ENCODE measurements around the gene NDUFS1. TPM values are rescaled to one million over a fixed set of nuclear protein-coding genes. Genes with fewer than 3 reads are reported as not detected.

The NDUFS1 gene
- total and polyA plus RNA-seq, 9 of the 15 experiments (the other 6 are each of a cell fraction or from before 2014, with no cell fraction given), result 75.0 to 130 (median 91.5) TPM

- TF ChIP-seq VEZF1 (CRISPR knock-in tag; IDR thresholded peaks at IDR 0.05) (peak; percentile 42; the same call in 1 of the 2 replicates), ZBTB7A (IDR thresholded peaks at IDR 0.05; ENCODE audit: borderline replicate concordance, control insufficient read depth, low read depth, low read length) (peak; percentile 80), TBL1XR1 (IDR thresholded peaks at IDR 0.05; ENCODE audit: low read length in 2 of 2) (no peak)
Observed at GRCh38 chr2:206084870-206085741, 74.1 kb downstream of the NDUFS1 start (continued).

GRCh38 chr2:206084439-206084869, 74.8 kb downstream of the NDUFS1 start:
- ATAC-seq (peak; percentile 72), DNase-seq (ENCODE audit: extremely low read depth in 1 of 4, low spot score in 3 of 4) (peak; percentile 46 to 69 (median 54)), FAIRE-seq (peak; percentile 55)
- peak overlapping the region; percentile 96 for H3K27ac ChIP-seq (ENCODE audit: extremely low read depth, low read depth, low read length)
- peaks cover 74% of the 10 kb centered on the region for H3K79me2 ChIP-seq (ENCODE audit: control insufficient read depth, insufficient read depth, low read length)
- H3K9me1 ChIP-seq (ENCODE audit: control insufficient read depth, insufficient read depth, low read length), result no peaks in the 10 kb centered on the region
- peak overlapping the region; percentile 96; a peak in 3 of 4 replicates for H3K9ac ChIP-seq (ENCODE audit: insufficient read depth in 1 of 2, low read depth in 2 of 2, low read length in 2 of 2)
- no peaks in the 10 kb centered on the region for H3K9me3 ChIP-seq (replicated peaks; ENCODE audit: control insufficient read depth, insufficient read depth, low read depth, low read length)
- BruUV-seq (replicated peaks), result no TSS peak
- H3K4me1 ChIP-seq (replicated peaks in 1 of 2; ENCODE audit: control insufficient read depth in 2 of 2, insufficient read depth in 2 of 2, low read length in 2 of 2), result peaks cover 3 to 4% of the 10 kb centered on the region in 2 experiments; a peak in 3 of 5 replicates
- H2AFZ ChIP-seq (ENCODE audit: low read depth, low read length), result peak overlapping the region; percentile 83
- in situ Hi-C loops (cut with MboI) (no loop called here), intact Hi-C loops (cut with micrococcal nuclease) (no loop called here)
- peak overlapping the region; percentile 76 for H3K4me3 ChIP-seq
- H4K20me1 ChIP-seq (replicated peaks; ENCODE audit: control insufficient read depth, insufficient read depth, low read length), result no peaks in the 10 kb centered on the region
- ChIA-PET POLR2A (interaction anchor here (0.7 to 1.7 kb wide), 2 partner anchors 13 to 16 kb away, joined by 3 to 9 read pairs; no protein-coding TSS in a partner anchor), CTCF (ENCODE audit: low intra/inter-chr PET ratio) (no interaction called here)
- no peaks in the 10 kb centered on the region for H3K36me3 ChIP-seq (ENCODE audit: control insufficient read depth, insufficient read depth, low read length)
- H3K4me2 ChIP-seq (ENCODE audit: insufficient read depth, low read length), result peak overlapping the region; percentile 90
- H3K27me3 ChIP-seq (ENCODE audit: control insufficient read depth in 2 of 2, insufficient read depth in 2 of 2, low read length in 2 of 2), result no peaks in the 10 kb centered on the region
- 2% methylated on average over 6 of the region's 10 CpGs for WGBS (ENCODE audit: insufficient coverage, low coverage, missing lambda C conversion rate)
- no peak for TF ChIP-seq ZBTB12 (CRISPR knock-in tag; IDR thresholded peaks at IDR 0.05)
- TF ChIP-seq RBBP5 (IDR thresholded peaks at IDR 0.05; ENCODE audit: borderline replicate concordance, insufficient read depth, low read length, poor library complexity, severe bottlenecking), result peak; percentile 41
- TF ChIP-seq U2AF2 (optimal IDR thresholded peaks at IDR 0.05; ENCODE audit: low read depth, low read length), result no peak
- TF ChIP-seq MTA2 (IDR thresholded peaks at IDR 0.05; ENCODE audit: low read depth), result no peak
- TF ChIP-seq ZNF444 (CRISPR knock-in tag; IDR thresholded peaks at IDR 0.05), result no peak
- no peak for TF ChIP-seq ZMIZ1 (IDR thresholded peaks at IDR 0.05; ENCODE audit: low read depth in 2 of 2, low read length in 2 of 2)
- peak; percentile 66; the same call in 1 of the 2 replicates for TF ChIP-seq ZNF263 (CRISPR knock-in tag; IDR thresholded peaks at IDR 0.05; ENCODE audit: borderline replicate concordance)
- TF ChIP-seq ETV1 (tag; conservative IDR thresholded peaks at IDR 0.05; ENCODE audit: low read depth), result peak; percentile 72
- peak; percentile 65 for TF ChIP-seq POLR2A (conservative IDR thresholded peaks at IDR 0.05)

All from K562 (cell line).